Esophagus (tissue), 2 donors: ENCODE measurements around the gene CBFA2T3. TPM values are rescaled to one million over a fixed set of nuclear protein-coding genes. Genes with fewer than 3 reads are reported as not detected.
A peak's percentile ranks its signal among the peaks of the same experiment; 100 is the strongest.

ENCODE experiments used
- H3K27ac ChIP-seq, 2 donors: one replicate each; pipeline ENCODE4 v1.5.1; 2013; ENCODE audit warnings: low read depth in 2 of 2, mild to moderate bottlenecking in 2 of 2, inconsistent platforms in 1 of 2, low read length in 1 of 2, moderate library complexity in 1 of 2
- H3K27me3 ChIP-seq, 2 donors: one replicate each; pipeline ENCODE4 v1.6.1; 2013; ENCODE audit warnings: low read length in 2 of 2, control low read depth in 1 of 2, mild to moderate bottlenecking in 1 of 2; ENCODE audit not compliant: insufficient read depth in 2 of 2, control insufficient read depth in 1 of 2
- H3K36me3 ChIP-seq, 2 donors: one replicate each; pipeline ENCODE4 v1.6.1; 2013; ENCODE audit warnings: low read length in 1 of 2; ENCODE audit not compliant: control insufficient read depth in 2 of 2, insufficient read depth in 2 of 2
- H3K4me1 ChIP-seq, 2 donors: one replicate each; pipeline ENCODE4 v1.6.1; 2013; ENCODE audit warnings: low read length in 1 of 2; ENCODE audit not compliant: control insufficient read depth in 2 of 2, insufficient read depth in 2 of 2
- H3K4me3 ChIP-seq, 2 donors: one replicate each; pipeline ENCODE4 v1.5.1; 2013; ENCODE audit warnings: low read length in 2 of 2, mild to moderate bottlenecking in 2 of 2, low read depth in 1 of 2, moderate library complexity in 1 of 2
- H3K9me3 ChIP-seq, 2 donors: one replicate each; pipeline ENCODE4 v1.6.1; 2013; ENCODE audit warnings: mild to moderate bottlenecking in 2 of 2, low read depth in 1 of 2, low read length in 1 of 2, moderate library complexity in 1 of 2; ENCODE audit not compliant: control insufficient read depth in 2 of 2, insufficient read depth in 1 of 2
- WGBS, 2 donors: extraction: QIAGEN DNeasy Blood & Tissue Kit; methylation state at CpG; one replicate each; pipeline ENCODE4 v1.1.7; 2013; 5-methylcytosine and 5-hydroxymethylcytosine counted together
- polyA plus RNA-seq, 2 donors: library from polyadenylated mRNA; stranded (reverse); fragments of 200-250 nt; gene quantifications; one replicate each; pipeline ENCODE4 v1.2.3, GENCODE V29; 2013
- donor health status: healthy with polysubstance abuse.
- donor health status: Bipolar disorder and iron deficiency.

The CBFA2T3 gene
- polyA plus RNA-seq, 2 donors, result 0.93 to 1.4 TPM

GRCh38 chr16:88886845-88887521 lies 90.0 kb downstream of the CBFA2T3 start:
- peaks cover 0 to 13% of the 10 kb centered on the region in 2 donors for H3K4me1 ChIP-seq
- H3K27ac ChIP-seq, result no peak overlapping the region
- peaks cover 0 to 5% of the 10 kb centered on the region in 2 donors for H3K9me3 ChIP-seq
- peaks cover 0 to 5% of the 10 kb centered on the region in 2 donors for H3K36me3 ChIP-seq
- H3K27me3 ChIP-seq, result no peaks in the 10 kb centered on the region
- H3K4me3 ChIP-seq, result no peak overlapping the region
- WGBS, 2 donors, result 71 to 78% methylated on average over 39 of the region's 39 CpGs

- Histone ChIP-seq H3K27ac (no peak overlapping the region), H3K4me3 (no peak overlapping the region)
- WGBS, 2 donors, result 77 to 80% methylated on average over 15 of the region's 15 CpGs
Observed at GRCh38 chr16:88886420-88886844, 90.6 kb downstream of the CBFA2T3 start.

DNA sequence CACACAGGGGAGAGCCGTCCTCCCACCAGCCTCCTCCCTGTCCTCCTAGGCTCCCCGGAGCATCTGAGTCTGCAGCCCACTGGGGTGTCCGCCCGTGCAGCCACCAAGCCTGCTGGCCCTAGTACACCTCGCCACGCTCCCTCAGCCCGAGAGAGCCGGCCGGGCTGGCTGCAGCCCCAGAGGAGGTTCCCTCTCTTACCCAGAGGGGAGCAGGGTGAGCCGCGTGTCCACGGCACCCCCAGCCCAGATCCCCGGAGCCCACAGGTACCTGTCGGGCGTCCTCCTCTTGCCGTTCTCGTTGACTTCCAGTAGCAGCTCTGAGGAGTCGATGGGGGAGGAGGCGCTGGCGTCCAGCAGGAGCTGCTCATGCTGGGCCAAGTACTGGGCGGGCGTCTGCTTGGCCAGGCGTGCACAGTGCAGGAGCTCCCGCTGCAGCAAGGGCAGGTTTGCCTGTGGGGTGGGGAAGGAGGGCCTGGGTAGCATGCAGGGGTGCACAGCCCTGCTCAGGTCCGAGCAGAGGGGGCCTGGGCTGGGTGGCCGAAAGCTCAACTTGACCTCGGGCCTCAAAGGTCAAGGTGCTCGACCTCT lies 91.2 kb downstream of the CBFA2T3 start:
- no peak overlapping the region for H3K4me3 ChIP-seq
- no peak overlapping the region for H3K27ac ChIP-seq
- peaks cover 0 to 5% of the 10 kb centered on the region in 2 donors for H3K36me3 ChIP-seq
- no peaks in the 10 kb centered on the region for H3K27me3 ChIP-seq
- peaks cover 0 to 5% of the 10 kb centered on the region in 2 donors for H3K9me3 ChIP-seq
- H3K4me1 ChIP-seq, result peaks cover 0 to 18% of the 10 kb centered on the region in 2 donors
- WGBS, 2 donors, result 81 to 88% methylated on average over 28 of the region's 28 CpGs

More at GRCh38 chr16:88886420-88886844, 90.6 kb downstream of the CBFA2T3 start:
- peaks cover 0 to 5% of the 10 kb centered on the region in 2 donors for H3K36me3 ChIP-seq
- peaks cover 0 to 5% of the 10 kb centered on the region in 2 donors for H3K9me3 ChIP-seq
- peaks cover 0 to 17% of the 10 kb centered on the region in 2 donors for H3K4me1 ChIP-seq
- H3K27me3 ChIP-seq, result no peaks in the 10 kb centered on the region

GRCh38 chr16:88884569-88885271 lies 92.3 kb downstream of the CBFA2T3 start:
- Histone ChIP-seq H3K9me3 (peaks cover 0 to 5% of the 10 kb centered on the region in 2 donors), H3K4me1 (peaks cover 0 to 24% of the 10 kb centered on the region in 2 donors), H3K4me3 (no peak overlapping the region), H3K27ac (no peak overlapping the region), H3K36me3 (peaks cover 0 to 5% of the 10 kb centered on the region in 2 donors), H3K27me3 (no peaks in the 10 kb centered on the region)
- WGBS, 2 donors, result 91 to 92% methylated on average over 38 to 39 of the region's 39 CpGs

DNA sequence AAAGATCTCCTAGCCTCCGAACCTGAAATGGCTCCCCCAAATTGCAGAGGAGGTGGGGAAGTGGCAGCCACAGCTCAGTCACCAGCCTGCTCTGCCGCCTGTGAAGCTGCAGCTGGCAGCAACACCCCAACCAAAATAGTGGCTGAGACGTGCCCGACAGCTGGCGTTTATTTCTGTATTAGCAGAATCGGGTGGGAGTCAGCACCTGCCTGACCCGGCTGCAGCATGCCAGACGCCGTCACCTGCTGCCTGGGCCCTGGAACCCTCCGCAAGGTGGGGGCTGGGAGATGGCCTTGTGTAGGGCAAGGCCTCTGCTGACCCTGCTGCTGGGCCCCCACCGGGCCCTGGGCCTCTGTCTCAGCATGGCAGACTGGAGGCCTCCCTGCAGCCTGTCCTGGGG lies 93.1 kb downstream of the CBFA2T3 start:
- WGBS, 2 donors, result 76 to 81% methylated on average over 11 of the region's 11 CpGs
- peaks cover 0 to 9% of the 10 kb centered on the region in 2 donors for H3K36me3 ChIP-seq
- H3K27ac ChIP-seq, result no peak overlapping the region
- no peak overlapping the region for H3K4me3 ChIP-seq
- no peaks in the 10 kb centered on the region for H3K27me3 ChIP-seq
- peaks cover 0 to 5% of the 10 kb centered on the region in 2 donors for H3K9me3 ChIP-seq
- H3K4me1 ChIP-seq, result peaks cover 0 to 32% of the 10 kb centered on the region in 2 donors

DNA sequence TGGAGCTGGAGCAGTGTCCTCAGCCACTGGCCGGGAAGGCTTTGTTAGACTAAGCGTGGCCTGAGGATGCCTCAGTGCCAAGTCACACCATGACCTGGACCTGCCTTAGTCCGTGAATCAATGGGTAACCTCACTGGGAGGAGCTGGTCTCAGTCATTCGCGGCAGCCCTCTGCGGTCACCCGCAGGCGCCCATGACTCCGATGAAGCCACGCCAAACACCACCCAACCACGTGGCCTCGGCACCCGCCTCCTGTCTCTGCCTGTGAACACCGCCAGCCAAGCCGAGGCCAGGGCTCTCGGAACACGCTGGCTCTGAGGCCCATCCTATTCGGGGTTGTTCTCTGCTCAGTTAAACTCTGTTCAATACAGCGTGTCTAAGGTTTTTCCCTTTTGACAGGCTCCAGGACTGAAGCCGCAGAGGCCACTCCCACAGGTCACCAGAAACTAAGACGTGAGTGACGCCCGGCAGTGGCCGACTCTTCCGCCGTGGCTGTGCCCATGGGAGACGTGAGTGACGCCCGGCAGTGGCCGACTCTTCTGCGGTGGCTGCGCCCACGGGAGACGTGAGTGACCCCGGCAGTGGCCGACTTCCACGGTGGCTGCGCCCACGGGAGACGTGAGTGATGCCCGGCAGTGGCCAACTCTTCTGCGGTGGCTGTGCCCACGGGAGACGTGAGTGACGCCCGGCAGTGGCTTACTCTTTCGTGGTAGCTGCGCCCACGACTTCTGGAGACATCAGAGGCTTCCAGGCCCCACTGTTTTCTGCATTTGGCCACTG lies 93.7 kb downstream of the CBFA2T3 start:
- peaks cover 0 to 5% of the 10 kb centered on the region in 2 donors for H3K9me3 ChIP-seq
- peaks cover 0 to 11% of the 10 kb centered on the region in 2 donors for H3K36me3 ChIP-seq
- 91 to 92% methylated on average over 49 of the region's 49 CpGs for WGBS, 2 donors
- H3K27me3 ChIP-seq, result no peaks in the 10 kb centered on the region
- H3K4me1 ChIP-seq, result peaks cover 0 to 32% of the 10 kb centered on the region in 2 donors
- no peak overlapping the region for H3K4me3 ChIP-seq
- no peak overlapping the region for H3K27ac ChIP-seq

DNA sequence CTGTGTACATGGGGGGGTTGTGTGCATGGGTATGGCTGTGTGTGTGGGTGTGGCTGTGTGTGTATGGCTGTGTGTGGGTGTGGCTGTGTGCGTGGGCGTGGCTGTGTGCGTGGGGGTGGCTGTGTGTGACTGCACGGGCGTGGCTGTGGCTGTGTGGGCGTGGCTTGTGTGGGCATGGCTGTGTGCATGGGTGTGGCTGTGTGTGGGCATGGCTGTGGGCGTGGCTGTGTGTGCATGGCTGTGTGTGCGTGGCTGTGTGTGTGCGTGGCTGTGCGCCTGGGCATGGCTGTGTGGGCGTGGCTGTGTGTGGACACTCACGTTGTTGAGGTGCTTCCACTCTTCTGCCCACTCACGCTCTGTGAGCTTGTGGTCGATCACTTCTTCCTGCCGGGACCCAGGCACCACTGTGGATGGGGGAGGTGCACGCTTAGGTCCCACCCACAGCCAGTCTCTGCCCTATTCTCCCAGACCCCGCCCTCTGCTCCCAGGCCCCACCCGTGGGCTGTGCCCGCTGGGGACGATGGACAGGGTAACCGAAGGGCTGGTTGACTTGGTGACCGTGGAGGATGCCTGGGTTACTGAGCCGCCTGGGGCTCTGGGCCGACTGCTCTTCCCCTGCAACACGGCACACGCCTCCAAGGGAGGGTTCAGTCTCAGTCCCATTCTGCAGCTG lies 94.5 kb downstream of the CBFA2T3 start:
- no peak overlapping the region for H3K27ac ChIP-seq
- H3K36me3 ChIP-seq, result peaks cover 0 to 11% of the 10 kb centered on the region in 2 donors
- H3K9me3 ChIP-seq, result peaks cover 0 to 5% of the 10 kb centered on the region in 2 donors
- 78 to 80% methylated on average over 26 of the region's 26 CpGs for WGBS, 2 donors
- H3K4me1 ChIP-seq, result peaks cover 0 to 32% of the 10 kb centered on the region in 2 donors
- no peaks in the 10 kb centered on the region for H3K27me3 ChIP-seq
- H3K4me3 ChIP-seq, result no peak overlapping the region

- peaks cover 0 to 32% of the 10 kb centered on the region in 2 donors for H3K4me1 ChIP-seq
- WGBS, 2 donors, result 64 to 81% methylated on average over 27 of the region's 27 CpGs
- peaks cover 0 to 11% of the 10 kb centered on the region in 2 donors for H3K36me3 ChIP-seq
- H3K9me3 ChIP-seq, result peaks cover 0 to 5% of the 10 kb centered on the region in 2 donors
- no peak overlapping the region for H3K27ac ChIP-seq
- H3K4me3 ChIP-seq, result peak overlapping the region in 1 of 2 donors; percentile 9
- no peaks in the 10 kb centered on the region for H3K27me3 ChIP-seq
Observed at GRCh38 chr16:88881675-88882357, 95.2 kb downstream of the CBFA2T3 start.
